Measurements from ENCODE around the gene CACNA1I. TPM values are rescaled to one million over a fixed set of nuclear protein-coding genes. Genes with fewer than 3 reads are reported as not detected.

The CACNA1I gene
- total RNA-seq, 1 donor from 2014 or later: 0.06 TPM

DNA sequence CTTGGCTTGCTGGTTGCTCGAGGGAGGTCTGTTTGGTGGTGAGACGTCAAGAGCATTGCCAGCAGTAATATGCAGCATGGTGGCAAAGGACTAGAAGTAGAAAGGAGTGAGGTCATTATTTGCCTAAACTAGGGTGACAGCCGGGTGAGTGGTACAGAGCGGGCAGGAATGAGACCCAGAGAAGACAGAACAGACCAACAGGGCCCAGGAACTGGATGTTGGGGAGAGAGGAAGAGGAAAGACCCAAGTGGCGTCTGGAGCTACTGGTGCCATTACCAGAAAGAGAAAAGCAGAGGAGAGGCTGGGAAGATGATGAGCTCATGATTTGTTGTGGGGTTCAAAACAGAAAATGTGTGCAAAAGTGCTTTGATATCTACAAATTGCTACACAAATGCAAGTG lies 164.3 kb downstream of the CACNA1I start:
- TF ChIP-seq, protein P1, sequence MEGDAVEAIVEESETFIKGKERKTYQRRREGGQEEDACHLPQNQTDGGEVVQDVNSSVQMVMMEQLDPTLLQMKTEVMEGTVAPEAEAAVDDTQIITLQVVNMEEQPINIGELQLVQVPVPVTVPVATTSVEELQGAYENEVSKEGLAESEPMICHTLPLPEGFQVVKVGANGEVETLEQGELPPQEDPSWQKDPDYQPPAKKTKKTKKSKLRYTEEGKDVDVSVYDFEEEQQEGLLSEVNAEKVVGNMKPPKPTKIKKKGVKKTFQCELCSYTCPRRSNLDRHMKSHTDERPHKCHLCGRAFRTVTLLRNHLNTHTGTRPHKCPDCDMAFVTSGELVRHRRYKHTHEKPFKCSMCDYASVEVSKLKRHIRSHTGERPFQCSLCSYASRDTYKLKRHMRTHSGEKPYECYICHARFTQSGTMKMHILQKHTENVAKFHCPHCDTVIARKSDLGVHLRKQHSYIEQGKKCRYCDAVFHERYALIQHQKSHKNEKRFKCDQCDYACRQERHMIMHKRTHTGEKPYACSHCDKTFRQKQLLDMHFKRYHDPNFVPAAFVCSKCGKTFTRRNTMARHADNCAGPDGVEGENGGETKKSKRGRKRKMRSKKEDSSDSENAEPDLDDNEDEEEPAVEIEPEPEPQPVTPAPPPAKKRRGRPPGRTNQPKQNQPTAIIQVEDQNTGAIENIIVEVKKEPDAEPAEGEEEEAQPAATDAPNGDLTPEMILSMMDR (conservative IDR thresholded peaks at IDR 0.05; ENCODE audit: low read depth, low read length): no peak
- no peak for DNase-seq (ENCODE audit: low read depth)
- H3K4me3 ChIP-seq (ENCODE audit: low read depth, low read length): no peak overlapping the region

DNA sequence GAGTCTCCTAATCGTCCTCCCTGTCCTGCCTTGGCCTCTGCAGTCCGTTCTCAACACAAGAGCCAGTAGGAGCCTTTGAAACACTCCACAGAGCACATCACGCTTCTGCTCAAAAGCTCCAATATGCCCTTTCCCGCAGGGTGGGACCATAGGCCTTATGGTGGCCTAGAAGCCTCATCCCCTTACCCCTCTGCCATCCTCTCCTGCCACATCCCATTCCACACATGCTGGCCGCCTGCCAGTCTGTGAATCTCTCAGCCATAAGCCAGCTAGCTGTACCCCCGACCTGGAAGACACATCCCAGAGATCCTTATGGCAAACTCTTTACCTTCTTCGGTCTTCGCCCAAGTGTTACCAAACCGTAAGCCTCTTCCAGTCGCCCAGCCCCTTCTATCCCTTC lies 165.2 kb downstream of the CACNA1I start:
- DNase-seq (ENCODE audit: low read depth): no peak
- TF ChIP-seq, protein P1 (conservative IDR thresholded peaks at IDR 0.05; ENCODE audit: low read depth, low read length): no peak
- H3K4me3 ChIP-seq (ENCODE audit: low read depth, low read length): no peak overlapping the region

DNA sequence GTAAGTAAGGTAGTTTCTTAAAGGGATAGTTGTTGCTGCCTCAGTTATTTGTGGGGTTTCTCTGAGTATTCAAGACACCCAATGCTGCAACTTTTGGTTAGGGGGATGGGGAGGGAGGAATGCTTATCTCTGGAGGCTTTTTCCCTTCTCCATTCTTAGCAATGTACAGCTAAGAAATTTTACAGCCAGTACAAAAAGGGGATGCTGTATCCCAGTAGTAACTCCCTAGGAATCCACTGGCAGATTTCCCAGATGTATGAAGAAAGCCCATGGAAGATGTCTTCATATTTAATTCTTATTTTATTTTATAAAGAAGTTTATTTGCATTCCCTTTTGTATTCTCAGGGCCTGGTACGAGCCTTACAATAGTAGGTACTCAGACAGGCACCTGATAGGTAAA lies 168.2 kb downstream of the CACNA1I start:
- no peak for DNase-seq (ENCODE audit: low read depth)
- TF ChIP-seq, protein P1 (conservative IDR thresholded peaks at IDR 0.05; ENCODE audit: low read depth, low read length): no peak
- H3K4me3 ChIP-seq (ENCODE audit: low read depth, low read length): no peak overlapping the region

Other genes with a start within 250 kb of the CACNA1I start
- gene SYNGR1, start 220.8 kb upstream of the CACNA1I start, total RNA-seq: 4.7 TPM in 2 replicates
- gene TAB1, start 171.0 kb upstream of the CACNA1I start, total RNA-seq: 11.0 and 17.7 TPM in 2 replicates
- 0.65 and 2.4 TPM in 2 replicates for gene MGAT3, start 113.7 kb upstream of the CACNA1I start, total RNA-seq
- 22.9 and 26.6 TPM in 2 replicates for gene MIEF1, start 68.5 kb upstream of the CACNA1I start, total RNA-seq
- gene ATF4, start 50.2 kb upstream of the CACNA1I start, total RNA-seq: 294 and 415 TPM in 2 replicates
- gene RPS19BP1, start 38.0 kb upstream of the CACNA1I start, total RNA-seq: 126 and 197 TPM in 2 replicates